HepG2 (cell line): ENCODE measurements around the gene TATDN2. TPM values are rescaled to one million over a fixed set of nuclear protein-coding genes. Genes with fewer than 3 reads are reported as not detected.
A peak's percentile ranks its signal among the peaks of the same experiment; 100 is the strongest.

Experiments
- AGO1 ChIP-seq: fragments of 200-400 bp; formaldehyde crosslinking; IDR thresholded peaks from 2 replicates; pipeline ENCODE4 v1.6.1; 2017; ENCODE audit warnings: mild to moderate bottlenecking, low read depth, low read length, moderate library complexity; ENCODE audit not compliant: poor library complexity, severe bottlenecking
- AHR ChIP-seq: IDR thresholded peaks from 2 replicates; pipeline ENCODE4 v1.6.1; 2018; ENCODE audit warnings: missing genetic modification reagents, missing compliant biosample characterization
- ASH2L ChIP-seq: fragments of 300-600, 200-600 bp; sonication (generic); IDR thresholded peaks from 2 replicates; pipeline ENCODE4 v1.7.0; 2017; ENCODE audit warnings: low read depth, mild to moderate bottlenecking, moderate library complexity, mixed read lengths, low read length; ENCODE audit not compliant: insufficient read length
- ATF7-NPFF ChIP-seq: sonication (generic); formaldehyde crosslinking; IDR thresholded peaks from 2 replicates; pipeline ENCODE4 v1.8.1; 2023; ENCODE audit warnings: mild to moderate bottlenecking, low read depth, missing genetic modification reagents, moderate library complexity
- DNMT1 ChIP-seq: sonication (generic); formaldehyde crosslinking; IDR thresholded peaks from 2 replicates; pipeline ENCODE4 v1.5.1; 2020; ENCODE audit warnings: mild to moderate bottlenecking, missing genetic modification reagents
- HES4 ChIP-seq: sonication (generic); formaldehyde crosslinking; IDR thresholded peaks from 2 replicates; pipeline ENCODE4 v1.9.0; 2021; ENCODE audit warnings: mild to moderate bottlenecking, missing genetic modification reagents, borderline replicate concordance
- KDM6A ChIP-seq: IDR thresholded peaks from 2 replicates; pipeline ENCODE4 v1.6.1; 2016; ENCODE audit warnings: low read depth
- SRSF9 ChIP-seq: fragments of 200-400 bp; formaldehyde crosslinking; IDR thresholded peaks from 2 replicates; pipeline ENCODE4 v1.6.1; 2018; ENCODE audit warnings: borderline replicate concordance, mild to moderate bottlenecking, low read depth, low read length; ENCODE audit not compliant: insufficient read depth, poor library complexity, severe bottlenecking
- ZFX ChIP-seq: sonication (generic); formaldehyde crosslinking; IDR thresholded peaks from 2 replicates; pipeline ENCODE4 v1.4.0; 2020; ENCODE audit warnings: mild to moderate bottlenecking, low read depth, missing genetic modification reagents, moderate library complexity
- ZNF564 ChIP-seq: sonication (generic); formaldehyde crosslinking; IDR thresholded peaks from 2 replicates; pipeline ENCODE4 v1.8.1; 2023; ENCODE audit warnings: mild to moderate bottlenecking, missing genetic modification reagents
- ZNF747 ChIP-seq: sonication (generic); formaldehyde crosslinking; IDR thresholded peaks from 2 replicates; pipeline ENCODE4 v1.8.1; 2023; ENCODE audit warnings: missing genetic modification reagents, mild to moderate bottlenecking, borderline replicate concordance
- ZNF878 ChIP-seq: sonication (generic); formaldehyde crosslinking; IDR thresholded peaks from 2 replicates; pipeline ENCODE4 v1.8.1; 2023; ENCODE audit warnings: mild to moderate bottlenecking, missing genetic modification reagents, moderate library complexity
- polyA plus RNA-seq, 8 experiments: library from polyadenylated mRNA; depleted of rRNA in 3 of 8; stranded (reverse) in 7 of 8; unstranded in 1 of 8; fragments of >200 nt; fragmentation: Illumina TruSeq in 4 of 8; extraction: Trizol in 4 of 8; gene quantifications; 2 replicates each; pipeline versions ENCODE4 v1.2.1 to v1.2.3, GENCODE V29; 2011 to 2016; ENCODE audit warnings: low read depth in 4 of 8, missing spikeins in 1 of 8, mixed read lengths in 1 of 8; ENCODE audit not compliant: insufficient read depth in 1 of 8
- total RNA-seq, 5 experiments: library from RNA; depleted of rRNA; stranded (reverse); fragments of >200 nt; fragmentation: Illumina TruSeq; extraction: Trizol; gene quantifications; 2 replicates each; pipeline ENCODE4 v1.2.3, GENCODE V29; 2016; ENCODE audit warnings: low read depth in 1 of 5
- TF ChIP-seq, protein P1 (sequence below): IDR thresholded peaks from 2 replicates; pipeline ENCODE4 v1.6.1; 2012; ENCODE audit warnings: low read depth, low read length, improper control_type of control experiment
- TF ChIP-seq, protein P2 (sequence below): sonication (generic); formaldehyde crosslinking; IDR thresholded peaks from 2 replicates; pipeline ENCODE4 v1.5.0; 2020; ENCODE audit warnings: missing genetic modification reagents
- TF ChIP-seq, protein P3 (sequence below), 2 experiments: fragments of 450-650 bp in 1 of 2; sonication (generic) in 1 of 2; formaldehyde crosslinking in 1 of 2; IDR thresholded peaks; 2 replicates each; pipeline versions ENCODE4 v1.6.1 to v1.8.0; 2016 to 2022; ENCODE audit warnings: antibody characterized with exemption in 1 of 2, mild to moderate bottlenecking in 1 of 2, missing genetic modification reagents in 1 of 2

TATDN2 gene
- total and polyA plus RNA-seq, 2 of the 13 experiments (the other 11 are each of a cell fraction or from before 2014, with no cell fraction given), result 12.1 to 21.9 TPM

DNA sequence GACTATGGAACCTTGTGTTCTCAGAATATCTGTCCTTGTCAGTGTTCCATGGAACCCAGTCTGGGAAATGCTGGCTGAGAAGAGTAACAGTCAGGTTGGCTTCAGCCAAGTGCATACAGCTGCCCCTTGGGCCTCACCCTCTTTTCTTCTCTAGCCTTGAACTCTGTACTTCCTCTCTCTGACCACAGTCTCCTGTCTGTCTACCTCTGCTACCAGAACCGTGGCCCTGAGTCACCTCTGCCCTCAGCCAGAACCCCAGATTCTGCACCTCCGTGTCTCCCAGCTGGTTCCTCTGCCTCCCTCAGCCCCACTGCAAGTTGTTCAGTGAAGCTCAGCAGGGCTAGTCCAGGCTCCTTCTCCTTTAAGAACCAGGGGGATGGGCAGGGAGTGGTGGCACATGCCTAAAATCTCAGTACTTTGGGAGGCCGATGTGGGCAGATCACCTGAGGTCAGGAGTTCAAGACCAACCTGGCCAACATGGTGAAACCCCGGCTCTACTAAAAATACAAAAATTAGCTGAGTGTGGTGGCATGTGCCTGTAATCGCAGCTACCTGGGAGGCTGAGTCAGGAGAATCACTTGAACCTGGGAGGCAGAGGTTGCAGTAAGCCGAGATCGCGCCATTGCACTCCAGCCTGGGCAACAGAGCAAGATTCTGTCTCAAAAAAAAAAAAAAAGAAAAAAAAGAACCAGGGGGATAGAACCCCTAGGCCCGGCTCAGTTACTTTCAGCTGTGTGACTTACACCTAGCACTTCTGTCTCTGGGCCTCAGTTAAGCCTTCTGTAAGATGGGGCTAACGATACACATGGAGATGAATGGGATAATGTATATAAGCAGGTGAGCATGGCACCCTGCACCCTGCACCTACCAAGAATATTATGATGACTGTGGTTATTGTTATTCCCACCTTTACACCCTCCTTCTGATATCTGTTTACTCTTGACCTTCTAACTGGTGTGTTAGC is 24.3 kb upstream of the TATDN2 start (continued):
- TF ChIP-seq KDM6A (CRISPR knock-in tag) (peak; percentile 68), AHR (no peak), ASH2L (peak; percentile 22), ZFX (CRISPR knock-in tag) (no peak), ATF7-NPFF (CRISPR knock-in tag) (no peak), ZNF564 (CRISPR knock-in tag) (no peak), SRSF9 (no peak), ZNF747 (CRISPR knock-in tag) (no peak), ZNF878 (CRISPR knock-in tag) (no peak), AGO1 (no peak), HES4 (CRISPR knock-in tag) (no peak), DNMT1 (no peak)
- TF ChIP-seq, protein P1, sequence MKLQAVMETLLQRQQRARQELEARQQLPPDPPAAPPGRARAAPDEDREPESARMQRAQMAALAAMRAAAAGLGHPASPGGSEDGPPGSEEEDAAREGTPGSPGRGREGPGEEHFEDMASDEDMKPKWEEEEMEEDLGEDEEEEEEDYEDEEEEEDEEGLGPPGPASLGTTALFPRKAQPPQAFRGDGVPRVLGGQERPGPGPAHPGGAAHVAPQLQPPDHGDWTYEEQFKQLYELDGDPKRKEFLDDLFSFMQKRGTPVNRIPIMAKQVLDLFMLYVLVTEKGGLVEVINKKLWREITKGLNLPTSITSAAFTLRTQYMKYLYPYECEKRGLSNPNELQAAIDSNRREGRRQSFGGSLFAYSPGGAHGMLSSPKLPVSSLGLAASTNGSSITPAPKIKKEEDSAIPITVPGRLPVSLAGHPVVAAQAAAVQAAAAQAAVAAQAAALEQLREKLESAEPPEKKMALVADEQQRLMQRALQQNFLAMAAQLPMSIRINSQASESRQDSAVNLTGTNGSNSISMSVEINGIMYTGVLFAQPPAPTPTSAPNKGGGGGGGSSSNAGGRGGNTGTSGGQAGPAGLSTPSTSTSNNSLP, result no peak
- TF ChIP-seq, protein P2, sequence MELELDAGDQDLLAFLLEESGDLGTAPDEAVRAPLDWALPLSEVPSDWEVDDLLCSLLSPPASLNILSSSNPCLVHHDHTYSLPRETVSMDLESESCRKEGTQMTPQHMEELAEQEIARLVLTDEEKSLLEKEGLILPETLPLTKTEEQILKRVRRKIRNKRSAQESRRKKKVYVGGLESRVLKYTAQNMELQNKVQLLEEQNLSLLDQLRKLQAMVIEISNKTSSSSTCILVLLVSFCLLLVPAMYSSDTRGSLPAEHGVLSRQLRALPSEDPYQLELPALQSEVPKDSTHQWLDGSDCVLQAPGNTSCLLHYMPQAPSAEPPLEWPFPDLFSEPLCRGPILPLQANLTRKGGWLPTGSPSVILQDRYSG (CRISPR knock-in tag), result no peak
- TF ChIP-seq, protein P3, sequence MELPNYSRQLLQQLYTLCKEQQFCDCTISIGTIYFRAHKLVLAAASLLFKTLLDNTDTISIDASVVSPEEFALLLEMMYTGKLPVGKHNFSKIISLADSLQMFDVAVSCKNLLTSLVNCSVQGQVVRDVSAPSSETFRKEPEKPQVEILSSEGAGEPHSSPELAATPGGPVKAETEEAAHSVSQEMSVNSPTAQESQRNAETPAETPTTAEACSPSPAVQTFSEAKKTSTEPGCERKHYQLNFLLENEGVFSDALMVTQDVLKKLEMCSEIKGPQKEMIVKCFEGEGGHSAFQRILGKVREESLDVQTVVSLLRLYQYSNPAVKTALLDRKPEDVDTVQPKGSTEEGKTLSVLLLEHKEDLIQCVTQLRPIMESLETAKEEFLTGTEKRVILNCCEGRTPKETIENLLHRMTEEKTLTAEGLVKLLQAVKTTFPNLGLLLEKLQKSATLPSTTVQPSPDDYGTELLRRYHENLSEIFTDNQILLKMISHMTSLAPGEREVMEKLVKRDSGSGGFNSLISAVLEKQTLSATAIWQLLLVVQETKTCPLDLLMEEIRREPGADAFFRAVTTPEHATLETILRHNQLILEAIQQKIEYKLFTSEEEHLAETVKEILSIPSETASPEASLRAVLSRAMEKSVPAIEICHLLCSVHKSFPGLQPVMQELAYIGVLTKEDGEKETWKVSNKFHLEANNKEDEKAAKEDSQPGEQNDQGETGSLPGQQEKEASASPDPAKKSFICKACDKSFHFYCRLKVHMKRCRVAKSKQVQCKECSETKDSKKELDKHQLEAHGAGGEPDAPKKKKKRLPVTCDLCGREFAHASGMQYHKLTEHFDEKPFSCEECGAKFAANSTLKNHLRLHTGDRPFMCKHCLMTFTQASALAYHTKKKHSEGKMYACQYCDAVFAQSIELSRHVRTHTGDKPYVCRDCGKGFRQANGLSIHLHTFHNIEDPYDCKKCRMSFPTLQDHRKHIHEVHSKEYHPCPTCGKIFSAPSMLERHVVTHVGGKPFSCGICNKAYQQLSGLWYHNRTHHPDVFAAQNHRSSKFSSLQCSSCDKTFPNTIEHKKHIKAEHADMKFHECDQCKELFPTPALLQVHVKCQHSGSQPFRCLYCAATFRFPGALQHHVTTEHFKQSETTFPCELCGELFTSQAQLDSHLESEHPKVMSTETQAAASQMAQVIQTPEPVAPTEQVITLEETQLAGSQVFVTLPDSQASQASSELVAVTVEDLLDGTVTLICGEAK (IDR thresholded peaks at IDR 0.05), result no peak
- TF ChIP-seq, protein P3 (CRISPR knock-in tag; IDR thresholded peaks at IDR 0.05), result no peak
